Stimulated activated CD8-positive, alpha-beta memory T cell treated with anti-CD3 and anti-CD28 coated beads, Interleukin-4, amount 100 ng/mL, for 1 hour (primary cell): ENCODE results near the gene TMEM178B.

Experiments
- DNase-seq, 2 donors: peaks; one replicate each; pipeline ENCODE4 v3.0.0-alpha.2; 2020; ENCODE audit warnings: low read depth in 2 of 2, low spot score in 1 of 2

TMEM178B gene

GRCh38 chr7:141416650-141417270 is 342.9 kb downstream of the TMEM178B start:
- no peak for DNase-seq

DNA sequence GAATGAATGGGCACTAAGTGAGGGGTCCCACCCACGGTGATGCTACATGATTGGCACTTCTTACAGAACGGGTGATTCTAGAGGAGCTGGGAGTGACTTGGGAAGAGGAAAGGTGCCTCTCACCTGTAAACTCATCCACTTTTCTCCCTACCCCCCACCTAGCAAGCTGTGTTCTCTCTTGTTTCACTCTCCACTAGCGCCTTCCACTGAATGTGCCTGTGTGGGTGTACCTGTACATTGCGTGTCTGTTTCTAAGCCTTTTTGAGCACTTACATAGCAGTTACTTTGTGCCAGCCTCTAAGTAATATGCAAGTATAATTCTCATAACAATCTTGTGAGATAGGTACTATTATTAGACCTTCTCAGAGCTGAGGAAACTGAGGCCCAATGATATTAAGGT is 343.6 kb downstream of the TMEM178B start:
- no peak for DNase-seq

- no peak for DNase-seq
Observed at GRCh38 chr7:141418066-141418465, 344.2 kb downstream of the TMEM178B start.

GRCh38 chr7:141421306-141421705 is 347.4 kb downstream of the TMEM178B start:
- no peak for DNase-seq

- no peak for DNase-seq
Observed at GRCh38 chr7:141427134-141427533, 353.3 kb downstream of the TMEM178B start.

DNA sequence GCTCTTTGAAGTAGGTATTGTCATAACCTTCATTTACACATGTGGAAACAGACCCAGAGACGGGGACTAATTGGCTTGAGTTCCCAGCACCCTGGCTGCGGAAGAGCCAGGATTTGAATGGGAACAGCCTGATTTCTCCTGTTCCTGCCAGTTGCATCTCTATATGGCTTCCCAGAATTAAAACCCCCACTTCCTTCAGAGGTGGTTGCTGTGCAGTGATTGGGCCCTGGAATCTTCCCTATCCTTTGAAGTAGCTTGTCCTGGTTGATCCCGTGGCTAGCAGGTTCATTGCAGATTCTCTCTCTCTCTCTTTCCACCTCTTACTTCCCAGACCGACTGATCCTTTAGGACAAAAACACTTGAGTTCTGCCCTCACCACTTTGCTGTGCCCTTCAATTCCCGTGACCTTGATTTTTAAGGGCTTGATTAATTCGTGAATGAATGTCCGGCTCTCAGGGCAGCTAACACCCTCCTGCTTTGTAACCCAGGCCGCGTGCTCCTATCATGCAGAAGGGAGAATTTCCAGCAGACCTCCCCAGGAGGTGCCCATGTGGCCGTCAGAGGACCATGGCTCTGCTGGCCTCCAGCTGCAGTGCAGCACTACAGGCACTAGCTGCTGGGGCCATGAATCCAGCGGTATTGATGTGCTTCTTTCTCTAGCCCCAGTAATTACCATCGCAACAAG is 356.7 kb downstream of the TMEM178B start:
- DNase-seq: no peak

DNA sequence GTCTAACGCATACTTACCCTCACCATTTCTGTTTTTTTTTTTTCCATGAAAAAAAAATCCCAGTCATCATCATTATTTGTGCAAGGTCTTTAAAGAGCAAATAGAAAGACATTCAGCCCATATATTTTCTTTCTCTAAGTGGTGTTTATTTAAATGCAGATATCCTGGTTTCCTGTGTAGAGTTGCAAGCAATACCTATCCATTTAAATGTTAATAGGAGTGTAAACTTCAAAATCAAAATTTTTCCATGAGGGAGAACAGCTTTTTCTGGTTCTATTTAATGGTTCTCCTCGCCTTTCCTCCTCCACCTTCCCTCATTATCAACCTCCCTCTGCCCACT is 357.2 kb downstream of the TMEM178B start:
- DNase-seq: no peak

DNA sequence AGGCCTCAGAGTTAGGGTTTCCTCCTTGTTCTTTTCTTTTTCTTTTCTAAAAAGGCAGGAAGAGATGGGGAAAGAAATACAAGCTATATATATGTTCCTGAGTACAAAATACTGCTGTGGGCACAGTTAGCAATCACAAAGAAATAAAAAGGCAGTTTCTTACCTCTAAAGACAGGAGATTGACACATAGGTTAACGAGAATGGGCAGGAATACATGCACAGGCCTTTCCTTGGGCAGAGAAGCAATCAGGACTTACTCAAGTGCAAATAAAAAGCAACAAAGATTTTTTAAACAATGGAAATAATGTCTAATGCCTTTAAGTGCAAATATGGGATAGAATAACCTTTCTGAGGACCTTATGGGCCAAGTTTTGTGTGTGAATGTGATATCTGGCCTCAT is 357.8 kb downstream of the TMEM178B start:
- DNase-seq: no peak

- DNase-seq: no peak
Observed at GRCh38 chr7:141433698-141434097, 359.8 kb downstream of the TMEM178B start.

DNA sequence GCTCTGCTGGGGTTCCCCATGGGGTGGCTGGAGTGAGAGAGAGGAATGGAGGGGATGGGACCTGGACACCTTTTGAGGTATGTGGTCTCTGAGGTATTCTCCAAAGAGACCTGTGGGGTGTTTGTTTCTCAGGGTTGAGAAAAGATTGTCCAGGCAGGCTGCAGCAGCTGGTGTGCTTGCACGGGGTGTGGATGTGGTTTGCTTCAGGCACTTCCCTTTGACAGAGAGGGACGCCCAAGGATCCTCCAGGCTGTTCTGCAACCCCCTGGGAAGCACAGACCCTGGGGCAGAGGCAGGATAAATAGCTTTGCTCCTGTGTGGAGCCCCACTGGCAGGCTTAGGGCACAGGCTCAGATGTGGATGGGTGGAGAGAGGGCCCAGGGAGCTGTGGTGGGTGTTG is 362.3 kb downstream of the TMEM178B start:
- no peak for DNase-seq

DNA sequence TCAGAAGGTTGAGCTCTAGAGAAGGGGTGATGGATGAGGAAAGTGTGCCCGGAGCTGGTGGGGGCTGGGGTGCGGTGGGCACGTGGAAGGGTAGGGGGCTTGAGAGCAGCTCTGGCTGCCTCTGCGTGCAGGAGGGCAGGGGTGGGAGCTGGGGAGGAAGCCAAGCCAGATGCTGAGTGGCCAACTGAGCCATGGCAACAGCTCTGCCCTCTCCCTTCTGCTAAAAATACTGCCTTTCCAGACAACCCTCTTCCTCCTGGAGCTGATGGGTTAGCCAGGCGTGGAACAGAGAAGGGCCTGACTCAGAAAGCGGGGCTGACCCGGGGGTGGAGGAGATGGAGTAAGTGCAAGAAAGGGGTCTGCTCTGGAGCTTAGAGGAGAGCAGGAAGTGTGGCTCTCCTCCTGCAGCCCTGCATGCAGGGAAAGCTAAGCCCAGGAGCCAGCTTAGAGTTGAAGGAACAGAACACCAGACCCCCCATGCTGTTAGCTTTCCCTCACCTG is 362.8 kb downstream of the TMEM178B start:
- DNase-seq: no peak

- no peak for DNase-seq
Observed at GRCh38 chr7:141439164-141439563, 365.3 kb downstream of the TMEM178B start.

GRCh38 chr7:141439776-141440175 is 365.9 kb downstream of the TMEM178B start:
- DNase-seq: no peak

GRCh38 chr7:141441837-141442627 is 368.2 kb downstream of the TMEM178B start:
- no peak for DNase-seq

GRCh38 chr7:141442781-141443180 is 368.9 kb downstream of the TMEM178B start:
- DNase-seq: no peak

DNA sequence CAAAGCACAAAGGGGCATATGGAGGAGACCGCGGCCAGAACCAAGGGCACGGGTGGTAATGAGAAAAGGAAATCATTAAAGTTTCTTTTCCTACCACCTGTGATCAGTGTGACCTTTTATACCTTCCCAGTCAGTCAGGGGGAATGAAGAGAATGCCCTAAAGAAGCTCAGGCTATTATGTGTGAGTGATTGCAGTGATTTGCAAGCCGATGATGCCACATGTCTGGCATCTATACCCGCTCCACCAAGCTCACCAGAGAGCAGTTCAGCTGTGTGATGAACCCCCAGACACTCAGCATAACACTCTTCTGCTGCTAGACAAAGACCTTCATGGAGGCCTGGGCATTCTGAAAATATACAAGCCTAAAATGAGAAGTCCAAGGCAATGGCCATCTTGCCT is 371.1 kb downstream of the TMEM178B start:
- no peak for DNase-seq

- no peak for DNase-seq
Observed at GRCh38 chr7:141451232-141451631, 377.4 kb downstream of the TMEM178B start.

DNA sequence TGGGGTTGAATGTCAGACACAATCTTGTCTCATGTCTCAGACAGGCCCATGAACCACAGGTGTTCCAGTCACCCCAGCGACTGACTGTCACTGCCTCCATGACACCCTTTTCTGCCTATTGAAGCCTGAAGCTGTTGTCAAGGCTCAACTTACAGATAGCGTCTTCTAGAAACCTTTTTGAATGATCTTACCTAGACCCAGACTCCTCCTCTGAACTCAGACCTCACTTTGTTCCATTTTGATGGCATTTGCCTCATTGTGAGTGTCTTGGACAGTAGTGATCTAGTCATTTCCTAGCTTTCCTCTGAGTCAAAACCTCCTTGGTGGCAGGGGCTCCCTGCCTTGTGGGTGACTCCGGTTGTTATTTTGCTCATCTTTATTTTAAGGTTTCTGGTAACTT is 379.0 kb downstream of the TMEM178B start:
- DNase-seq: no peak

DNA sequence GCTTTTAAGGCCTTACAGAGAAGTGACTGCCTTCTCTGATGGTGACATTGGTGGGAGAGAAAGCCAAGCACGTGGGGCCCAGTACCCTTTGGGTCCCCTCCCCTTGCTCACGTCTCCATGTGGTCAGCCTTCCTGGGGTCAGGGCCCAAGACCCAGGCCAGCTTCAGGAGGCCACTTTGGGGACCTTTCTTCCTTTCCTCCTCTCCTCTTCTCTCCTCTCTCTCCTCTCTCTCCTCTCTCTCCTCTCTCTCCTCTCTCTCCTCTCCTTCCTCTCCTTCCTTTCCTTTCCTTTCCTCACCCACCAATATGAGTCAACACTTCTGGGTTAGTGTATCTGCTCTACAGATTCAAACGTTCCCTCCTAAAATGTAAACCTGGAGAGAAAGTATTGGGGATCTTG is 380.5 kb downstream of the TMEM178B start:
- no peak for DNase-seq

- no peak for DNase-seq
Observed at GRCh38 chr7:141455723-141456122, 381.9 kb downstream of the TMEM178B start.

- DNase-seq: no peak
Observed at GRCh38 chr7:141456298-141456697, 382.4 kb downstream of the TMEM178B start.

- DNase-seq: no peak
Observed at GRCh38 chr7:141456711-141457110, 382.8 kb downstream of the TMEM178B start.
